ENCODE data around the gene GRIK3. TPM values are rescaled to one million over a fixed set of nuclear protein-coding genes. Genes with fewer than 3 reads are reported as not detected.
A peak's percentile ranks its signal among the peaks of the same experiment; 100 is the strongest.

Gene GRIK3
- total and polyA plus RNA-seq, 2 experiments from 2014 or later, result under 0.01 TPM; not detected in 1

GRCh38 chr1:37006132-37006868 lies 28.0 kb downstream of the GRIK3 start:
- Histone ChIP-seq H3K27ac (no peak overlapping the region), H4K20me1 (ENCODE audit: insufficient read depth, poor library complexity, severe bottlenecking) (no peaks in the 10 kb centered on the region), H3K36me3 (replicated peaks; ENCODE audit: insufficient read depth, low read depth) (no peaks in the 10 kb centered on the region), H3K9me2 (replicated peaks; ENCODE audit: insufficient read depth) (no peaks in the 10 kb centered on the region), H3K4me3 (no peak overlapping the region), H3K4me1 (ENCODE audit: insufficient read depth) (no peaks in the 10 kb centered on the region), H3K27me3 (no peaks in the 10 kb centered on the region), H3K9me3 (ENCODE audit: low read depth) (no peaks in the 10 kb centered on the region), H3K4me2 (no peak overlapping the region), H3K79me2 (no peaks in the 10 kb centered on the region), H2AFZ (no peak overlapping the region)
- no peak for TF ChIP-seq CTCF (IDR thresholded peaks at IDR 0.05; ENCODE audit: poor library complexity)
- no peak for TF ChIP-seq EZH2 (IDR thresholded peaks at IDR 0.05; ENCODE audit: borderline replicate concordance)
- no peak for TF ChIP-seq EZH2phosphoT487 (IDR thresholded peaks at IDR 0.05; ENCODE audit: low read depth, severe bottlenecking, unreplicated experiment)
- peak; percentile 48 for DNase-seq (ENCODE audit: low spot score)
- WGBS (ENCODE audit: low lambda C conversion rate, missing lambda C conversion rate), result 68% methylated on average over 11 of the region's 11 CpGs

- no peak overlapping the region for H3K27ac ChIP-seq
- H4K20me1 ChIP-seq (ENCODE audit: insufficient read depth, poor library complexity, severe bottlenecking), result no peaks in the 10 kb centered on the region
- no peak overlapping the region for H3K4me3 ChIP-seq
- TF ChIP-seq EZH2 (IDR thresholded peaks at IDR 0.05; ENCODE audit: borderline replicate concordance) (no peak), CTCF (IDR thresholded peaks at IDR 0.05; ENCODE audit: poor library complexity) (no peak), EZH2phosphoT487 (IDR thresholded peaks at IDR 0.05; ENCODE audit: low read depth, severe bottlenecking, unreplicated experiment) (no peak)
- H2AFZ ChIP-seq, result no peak overlapping the region
- peaks cover 4% of the 10 kb centered on the region for H3K27me3 ChIP-seq
- no peaks in the 10 kb centered on the region for H3K9me3 ChIP-seq (ENCODE audit: low read depth)
- 89% methylated on average over 3 of the region's 3 CpGs for WGBS (ENCODE audit: low lambda C conversion rate, missing lambda C conversion rate)
- H3K79me2 ChIP-seq, result no peaks in the 10 kb centered on the region
- H3K9me2 ChIP-seq (replicated peaks; ENCODE audit: insufficient read depth), result no peaks in the 10 kb centered on the region
- no peak overlapping the region for H3K4me2 ChIP-seq
- no peak for DNase-seq (ENCODE audit: low spot score)
- H3K36me3 ChIP-seq (replicated peaks; ENCODE audit: insufficient read depth, low read depth), result no peaks in the 10 kb centered on the region
- no peaks in the 10 kb centered on the region for H3K4me1 ChIP-seq (ENCODE audit: insufficient read depth)
Measured at GRCh38 chr1:37002898-37003297, 31.4 kb downstream of the GRIK3 start.

GRCh38 chr1:37001703-37002102 lies 32.6 kb downstream of the GRIK3 start:
- no peak overlapping the region for H2AFZ ChIP-seq
- H3K9me3 ChIP-seq (ENCODE audit: low read depth), result no peaks in the 10 kb centered on the region
- H3K27me3 ChIP-seq, result peaks cover 4% of the 10 kb centered on the region
- 51% methylated on average over 2 of the region's 2 CpGs for WGBS (ENCODE audit: low lambda C conversion rate, missing lambda C conversion rate)
- no peaks in the 10 kb centered on the region for H3K4me1 ChIP-seq (ENCODE audit: insufficient read depth)
- no peak for DNase-seq (ENCODE audit: low spot score)
- H3K4me2 ChIP-seq, result no peak overlapping the region
- H3K4me3 ChIP-seq, result no peak overlapping the region
- no peaks in the 10 kb centered on the region for H3K9me2 ChIP-seq (replicated peaks; ENCODE audit: insufficient read depth)
- H4K20me1 ChIP-seq (ENCODE audit: insufficient read depth, poor library complexity, severe bottlenecking), result no peaks in the 10 kb centered on the region
- no peaks in the 10 kb centered on the region for H3K79me2 ChIP-seq
- TF ChIP-seq CTCF (IDR thresholded peaks at IDR 0.05; ENCODE audit: poor library complexity) (no peak), EZH2 (IDR thresholded peaks at IDR 0.05; ENCODE audit: borderline replicate concordance) (no peak), EZH2phosphoT487 (IDR thresholded peaks at IDR 0.05; ENCODE audit: low read depth, severe bottlenecking, unreplicated experiment) (no peak)
- H3K27ac ChIP-seq, result no peak overlapping the region
- H3K36me3 ChIP-seq (replicated peaks; ENCODE audit: insufficient read depth, low read depth), result no peaks in the 10 kb centered on the region
